Measurements from ENCODE around the gene JAGN1. TPM values are rescaled to one million over a fixed set of nuclear protein-coding genes. Genes with fewer than 3 reads are reported as not detected.
A peak's percentile ranks its signal among the peaks of the same experiment; 100 is the strongest.

Gene JAGN1
- total and polyA plus RNA-seq, 7 experiments from 2014 or later: 16.0 to 54.5 (median 29.1) TPM

- no peak overlapping the region for H3K27ac ChIP-seq (ENCODE audit: low read depth, low read length)
- Mint-ChIP-seq H3K36me3 (no peaks in the 10 kb centered on the region), H3K27ac (peak overlapping the region in 2 of 9 donors; percentile 13 to 51), H3K9me3 (peaks cover 0 to 3% (median 0%) of the 10 kb centered on the region in 11 donors), H3K4me1 (peaks cover 0 to 13% (median 8%) of the 10 kb centered on the region in 7 donors), H3K27me3 (peaks cover 0 to 4% (median 0%) of the 10 kb centered on the region in 5 donors), H3K4me3 (peak overlapping the region in 3 of 10 donors; percentile 5 to 14 (median 13))
- ChIA-PET CTCF (no interaction called here), POLR2A (interaction anchor here (1.1 kb wide), 1 partner anchor 16 kb away, joined by 3 read pairs; the partner anchor contains the start of gene CRELD1)
- no peaks in the 10 kb centered on the region for H3K36me3 ChIP-seq (ENCODE audit: control insufficient read depth in 2 of 3, insufficient read depth in 3 of 3, low read length in 3 of 3)
- H3K4me3 ChIP-seq (ENCODE audit: low read length): no peak overlapping the region
- peaks cover 0 to 11% of the 10 kb centered on the region in 2 donors for H3K4me1 ChIP-seq (ENCODE audit: control insufficient read depth in 2 of 2, insufficient read depth in 2 of 2, low read length in 2 of 2)
- no peak for ATAC-seq
- no peaks in the 10 kb centered on the region for H3K9me3 ChIP-seq (ENCODE audit: control insufficient read depth in 2 of 3, low read length in 3 of 3)
- DNase-seq: no peak
- intact Hi-C loops (cut with micrococcal nuclease): loop anchor here in 1 of 2 donors (2.0 kb wide), 1 partner anchor 15 kb away; the partner anchor contains the start of gene CRELD1
- H3K27me3 ChIP-seq (ENCODE audit: control insufficient read depth in 2 of 2, insufficient read depth in 2 of 2, low read length in 2 of 2): no peaks in the 10 kb centered on the region
These were observed 27.4 kb downstream of the JAGN1 start for GRCh38 chr3:9917820-9918219.

- no peak for ATAC-seq
- peaks cover 0 to 13% (median 8%) of the 10 kb centered on the region in 7 donors for H3K4me1 Mint-ChIP-seq
- ChIA-PET POLR2A (interaction anchor here (1.1 kb wide), 1 partner anchor 15 kb away, joined by 3 read pairs; the partner anchor contains the start of gene CRELD1), CTCF (no interaction called here)
- peaks cover 0 to 11% of the 10 kb centered on the region in 2 donors for H3K4me1 ChIP-seq (ENCODE audit: control insufficient read depth in 2 of 2, insufficient read depth in 2 of 2, low read length in 2 of 2)
- H3K9me3 ChIP-seq (ENCODE audit: control insufficient read depth in 2 of 3, low read length in 3 of 3): no peaks in the 10 kb centered on the region
- peaks cover 0 to 3% (median 0%) of the 10 kb centered on the region in 11 donors for H3K9me3 Mint-ChIP-seq
- DNase-seq: no peak
- H3K27me3 Mint-ChIP-seq: peaks cover 0 to 4% (median 0%) of the 10 kb centered on the region in 5 donors
- H3K4me3 ChIP-seq (ENCODE audit: low read length): no peak overlapping the region
- peak overlapping the region in 2 of 9 donors; percentile 13 to 14 for H3K27ac Mint-ChIP-seq
- H3K27ac ChIP-seq (ENCODE audit: low read depth, low read length): no peak overlapping the region
- H3K36me3 Mint-ChIP-seq: no peaks in the 10 kb centered on the region
- H3K27me3 ChIP-seq (ENCODE audit: control insufficient read depth in 2 of 2, insufficient read depth in 2 of 2, low read length in 2 of 2): no peaks in the 10 kb centered on the region
- no peaks in the 10 kb centered on the region for H3K36me3 ChIP-seq (ENCODE audit: control insufficient read depth in 2 of 3, insufficient read depth in 3 of 3, low read length in 3 of 3)
- intact Hi-C loops (cut with micrococcal nuclease): no loop called here
- peak overlapping the region in 1 of 10 donors; percentile 62 for H3K4me3 Mint-ChIP-seq
These were observed 28.0 kb downstream of the JAGN1 start for GRCh38 chr3:9918261-9919038.

- DNase-seq (no peak), ATAC-seq (no peak)
- POLR2A ChIA-PET: interaction anchor here (2.3 kb wide), 1 partner anchor 37 kb away, joined by 8 read pairs; the partner anchor contains the start of gene JAGN1
- Mint-ChIP-seq H3K27me3 (peaks cover 0 to 8% (median 0%) of the 10 kb centered on the region in 5 donors), H3K36me3 (no peaks in the 10 kb centered on the region), H3K9me3 (peaks cover 0 to 2% (median 0%) of the 10 kb centered on the region in 11 donors), H3K4me3 (no peak overlapping the region), H3K27ac (no peak overlapping the region), H3K4me1 (peaks cover 11 to 24% (median 18%) of the 10 kb centered on the region in 7 donors)
- Histone ChIP-seq H3K9me3 (ENCODE audit: control insufficient read depth in 2 of 3, low read length in 3 of 3) (no peaks in the 10 kb centered on the region), H3K4me1 (ENCODE audit: control insufficient read depth in 2 of 2, insufficient read depth in 2 of 2, low read length in 2 of 2) (peaks cover 8% of the 10 kb centered on the region in 2 donors), H3K36me3 (ENCODE audit: control insufficient read depth in 2 of 3, insufficient read depth in 3 of 3, low read length in 3 of 3) (no peaks in the 10 kb centered on the region), H3K4me3 (ENCODE audit: low read length) (no peak overlapping the region), H3K27me3 (ENCODE audit: control insufficient read depth in 2 of 2, insufficient read depth in 2 of 2, low read length in 2 of 2) (no peaks in the 10 kb centered on the region), H3K27ac (ENCODE audit: low read depth, low read length) (no peak overlapping the region)
- CTCF ChIA-PET: no interaction called here
- intact Hi-C loops (cut with micrococcal nuclease): no loop called here
These were observed 37.7 kb downstream of the JAGN1 start for GRCh38 chr3:9928158-9928557.

GRCh38 chr3:9930804-9931418 lies 40.5 kb downstream of the JAGN1 start:
- CTCF ChIA-PET: interaction anchor here (0.6 to 5.3 kb wide), 5 partner anchors 10 to 151 kb away, joined by 3 to 35 read pairs (median 3); no protein-coding TSS in a partner anchor
- no peaks in the 10 kb centered on the region for H3K9me3 ChIP-seq (ENCODE audit: control insufficient read depth in 2 of 3, low read length in 3 of 3)
- ATAC-seq (no peak), DNase-seq (no peak)
- H3K27ac ChIP-seq (ENCODE audit: low read depth, low read length): peak overlapping the region; percentile 14
- peaks cover 28 to 50% (median 37%) of the 10 kb centered on the region in 7 donors for H3K4me1 Mint-ChIP-seq
- H3K4me1 ChIP-seq (ENCODE audit: control insufficient read depth in 2 of 2, insufficient read depth in 2 of 2, low read length in 2 of 2): peaks cover 25 to 27% of the 10 kb centered on the region in 2 donors
- H3K36me3 ChIP-seq (ENCODE audit: control insufficient read depth in 2 of 3, insufficient read depth in 3 of 3, low read length in 3 of 3): peaks cover 0 to 2% (median 0%) of the 10 kb centered on the region in 3 experiments
- H3K36me3 Mint-ChIP-seq: peaks cover 0 to 6% (median 0%) of the 10 kb centered on the region in 5 donors
- H3K9me3 Mint-ChIP-seq: peaks cover 0 to 1% (median 0%) of the 10 kb centered on the region in 11 donors
- no peaks in the 10 kb centered on the region for H3K27me3 ChIP-seq (ENCODE audit: control insufficient read depth in 2 of 2, insufficient read depth in 2 of 2, low read length in 2 of 2)
- H3K27me3 Mint-ChIP-seq: no peaks in the 10 kb centered on the region
- H3K4me3 Mint-ChIP-seq: peak overlapping the region in 6 of 10 donors; percentile 26 to 71 (median 53)
- POLR2A ChIA-PET: interaction anchor here (0.5 to 4.3 kb wide), 6 partner anchors 15 to 390 kb away, joined by 3 to 21 read pairs (median 7); partner anchors contain the start of genes IL17RC, JAGN1 and SEC13
- intact Hi-C loops (cut with micrococcal nuclease): loop anchor here (1.0 to 10.0 kb wide), 4 partner anchors 82 to 566 kb away; partner anchors contain the start of genes BRK1 (in 1 of the 2), MTMR14 (in 1 of the 2) and THUMPD3 (in 1 of the 2)
- no peak overlapping the region for H3K4me3 ChIP-seq (ENCODE audit: low read length)
- peak overlapping the region; percentile 62 to 100 (median 82) for H3K27ac Mint-ChIP-seq

- Histone ChIP-seq H3K36me3 (ENCODE audit: control insufficient read depth in 2 of 3, insufficient read depth in 3 of 3, low read length in 3 of 3) (peaks cover 0 to 8% (median 4%) of the 10 kb centered on the region in 3 experiments), H3K27me3 (ENCODE audit: control insufficient read depth in 2 of 2, insufficient read depth in 2 of 2, low read length in 2 of 2) (no peaks in the 10 kb centered on the region), H3K9me3 (ENCODE audit: control insufficient read depth in 2 of 3, low read length in 3 of 3) (no peaks in the 10 kb centered on the region), H3K4me1 (ENCODE audit: control insufficient read depth in 2 of 2, insufficient read depth in 2 of 2, low read length in 2 of 2) (peaks cover 25 to 28% of the 10 kb centered on the region in 2 donors), H3K27ac (ENCODE audit: low read depth, low read length) (peak overlapping the region; percentile 98), H3K4me3 (ENCODE audit: low read length) (peak overlapping the region; percentile 98)
- H3K36me3 Mint-ChIP-seq: peaks cover 0 to 7% (median 4%) of the 10 kb centered on the region in 5 donors
- peak overlapping the region; percentile 71 to 99 (median 98) for H3K4me3 Mint-ChIP-seq
- peak overlapping the region; percentile 94 to 100 (median 99) for H3K27ac Mint-ChIP-seq
- DNase-seq (no peak), ATAC-seq (no peak)
- ChIA-PET CTCF (interaction anchor here (0.6 to 5.3 kb wide), 10 partner anchors 7 to 353 kb away, joined by 3 to 35 read pairs (median 4); partner anchors contain the start of genes FANCD2, MTMR14, PRRT3 and RPUSD3), POLR2A (interaction anchor here (0.8 to 5.2 kb wide), 33 partner anchors 9 to 504 kb away, joined by 3 to 64 read pairs (median 8); partner anchors contain the start of genes ARPC4, BRPF1, EMC3 and IL17RC)
- intact Hi-C loops (cut with micrococcal nuclease): loop anchor here (1.0 to 10.0 kb wide), 9 partner anchors 16 to 568 kb away; partner anchors contain the start of genes BRK1 (in 1 of the 2), IL17RC (in 1 of the 2), MTMR14 (in 1 of the 2) and TATDN2 (in 1 of the 2)
- peaks cover 30 to 58% (median 48%) of the 10 kb centered on the region in 7 donors for H3K4me1 Mint-ChIP-seq
- peaks cover 0 to 1% (median 0%) of the 10 kb centered on the region in 11 donors for H3K9me3 Mint-ChIP-seq
- H3K27me3 Mint-ChIP-seq: no peaks in the 10 kb centered on the region
These were observed 42.1 kb downstream of the JAGN1 start for GRCh38 chr3:9932535-9932842.
